ENCODE results near the gene STARD3.

DNA sequence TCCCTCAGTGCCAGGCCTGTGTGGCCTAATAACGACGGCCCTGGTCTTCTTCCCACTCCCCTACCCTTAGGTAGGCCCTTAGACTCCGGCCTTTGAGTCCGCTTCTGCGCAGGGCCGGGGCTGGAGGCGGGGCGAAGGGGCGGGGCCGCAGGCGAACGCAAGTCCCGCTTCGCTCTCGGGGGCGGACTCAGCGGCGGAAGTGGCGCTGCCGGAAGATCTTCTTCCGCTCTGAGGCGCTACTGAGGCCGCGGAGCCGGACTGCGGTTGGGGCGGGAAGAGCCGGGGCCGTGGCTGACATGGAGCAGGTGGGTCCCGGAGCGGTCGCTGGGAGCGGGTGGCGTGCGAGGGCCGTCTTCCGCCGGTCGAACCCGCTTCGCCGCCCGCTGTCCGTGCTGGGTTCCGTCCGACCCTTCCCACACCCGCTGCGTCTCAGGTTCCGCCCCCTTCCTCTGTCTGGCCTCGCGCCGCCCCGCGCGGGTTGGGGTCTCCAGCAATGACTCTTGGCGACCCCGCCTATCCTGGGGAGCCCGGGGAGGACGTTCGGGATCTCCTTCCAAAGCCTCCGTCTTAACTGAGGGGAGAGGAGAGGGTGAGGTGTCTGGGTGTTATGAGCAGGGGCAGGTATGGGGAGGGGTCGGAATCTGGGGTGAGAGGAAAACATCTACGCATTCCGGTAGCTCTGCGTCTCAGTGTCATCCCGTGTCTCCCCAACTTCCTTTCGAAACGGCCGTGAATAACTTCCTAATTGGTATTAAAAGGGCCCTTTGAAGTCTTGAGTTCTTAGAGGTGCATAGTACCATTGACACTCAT, at the start of gene STARD3:
- TF ChIP-seq, protein P1, sequence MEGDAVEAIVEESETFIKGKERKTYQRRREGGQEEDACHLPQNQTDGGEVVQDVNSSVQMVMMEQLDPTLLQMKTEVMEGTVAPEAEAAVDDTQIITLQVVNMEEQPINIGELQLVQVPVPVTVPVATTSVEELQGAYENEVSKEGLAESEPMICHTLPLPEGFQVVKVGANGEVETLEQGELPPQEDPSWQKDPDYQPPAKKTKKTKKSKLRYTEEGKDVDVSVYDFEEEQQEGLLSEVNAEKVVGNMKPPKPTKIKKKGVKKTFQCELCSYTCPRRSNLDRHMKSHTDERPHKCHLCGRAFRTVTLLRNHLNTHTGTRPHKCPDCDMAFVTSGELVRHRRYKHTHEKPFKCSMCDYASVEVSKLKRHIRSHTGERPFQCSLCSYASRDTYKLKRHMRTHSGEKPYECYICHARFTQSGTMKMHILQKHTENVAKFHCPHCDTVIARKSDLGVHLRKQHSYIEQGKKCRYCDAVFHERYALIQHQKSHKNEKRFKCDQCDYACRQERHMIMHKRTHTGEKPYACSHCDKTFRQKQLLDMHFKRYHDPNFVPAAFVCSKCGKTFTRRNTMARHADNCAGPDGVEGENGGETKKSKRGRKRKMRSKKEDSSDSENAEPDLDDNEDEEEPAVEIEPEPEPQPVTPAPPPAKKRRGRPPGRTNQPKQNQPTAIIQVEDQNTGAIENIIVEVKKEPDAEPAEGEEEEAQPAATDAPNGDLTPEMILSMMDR (IDR thresholded peaks at IDR 0.05; ENCODE audit: low read length), result no peak
- TF ChIP-seq EZH2 (IDR thresholded peaks at IDR 0.05; ENCODE audit: borderline replicate concordance, low read length), result no peak
